PFSK-1 (cell line): ENCODE data around the gene PAN2.

Source experiments
- POLR2AphosphoS5 ChIP-seq: IDR thresholded peaks from 2 replicates; pipeline ENCODE4 v1.6.1; 2012; ENCODE audit warnings: low read depth, mild to moderate bottlenecking, control low read depth, low read length, moderate library complexity
- SIN3A ChIP-seq: IDR thresholded peaks from 2 replicates; pipeline ENCODE4 v1.6.1; 2012; ENCODE audit warnings: mild to moderate bottlenecking, low read length, moderate library complexity, borderline replicate concordance; ENCODE audit not compliant: insufficient read depth
- TAF1 ChIP-seq: IDR thresholded peaks from 2 replicates; pipeline ENCODE4 v1.6.1; 2012; ENCODE audit warnings: low read length, control low read depth, borderline replicate concordance; ENCODE audit not compliant: insufficient read depth
- TF ChIP-seq, protein P1 (sequence below), 2 experiments: IDR thresholded peaks; 2 replicates each; pipeline versions ENCODE4 v1.6.1 to v1.8.0; 2011 to 2012; ENCODE audit warnings: low read depth in 2 of 2, low read length in 2 of 2, control low read depth in 1 of 2, inconsistent platforms in 1 of 2, mild to moderate bottlenecking in 1 of 2, moderate library complexity in 1 of 2; ENCODE audit not compliant: insufficient read depth in 1 of 2

DNA sequence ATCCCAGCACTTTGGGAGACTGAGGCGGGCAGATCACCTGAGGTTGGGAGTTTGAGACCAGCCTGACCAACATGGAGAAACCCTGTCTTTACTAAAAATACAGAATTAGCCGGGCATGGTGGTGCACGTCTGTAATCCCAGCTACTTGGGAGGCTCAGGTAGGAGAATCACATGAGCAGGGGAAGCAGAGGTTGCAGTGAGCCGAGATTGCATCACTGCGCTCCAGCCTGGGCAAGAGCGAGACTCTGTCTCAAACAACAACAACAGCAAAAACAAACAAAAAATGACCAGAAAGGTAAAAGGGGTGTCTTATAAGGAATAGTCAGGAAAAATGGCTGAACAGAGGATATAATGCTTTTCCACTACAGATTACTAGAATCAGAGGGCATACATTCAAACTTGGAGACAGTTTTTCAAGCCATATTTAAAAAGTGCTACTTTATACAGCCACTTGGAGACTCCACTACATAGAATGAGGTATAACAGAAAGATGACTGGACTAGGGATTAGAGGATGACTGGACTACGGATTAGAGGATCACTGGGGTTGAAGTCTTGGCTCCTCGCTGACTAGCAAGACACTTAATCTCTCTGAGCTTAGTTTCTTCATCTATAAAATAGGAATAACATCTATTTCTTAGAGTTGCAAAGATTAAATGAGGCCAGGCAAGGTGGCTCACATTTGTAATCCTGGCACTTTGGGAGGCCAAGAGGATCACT, 28.8 kb downstream of the PAN2 start:
- TF ChIP-seq POLR2AphosphoS5 (no peak), TAF1 (no peak), SIN3A (no peak)
- TF ChIP-seq, protein P1, sequence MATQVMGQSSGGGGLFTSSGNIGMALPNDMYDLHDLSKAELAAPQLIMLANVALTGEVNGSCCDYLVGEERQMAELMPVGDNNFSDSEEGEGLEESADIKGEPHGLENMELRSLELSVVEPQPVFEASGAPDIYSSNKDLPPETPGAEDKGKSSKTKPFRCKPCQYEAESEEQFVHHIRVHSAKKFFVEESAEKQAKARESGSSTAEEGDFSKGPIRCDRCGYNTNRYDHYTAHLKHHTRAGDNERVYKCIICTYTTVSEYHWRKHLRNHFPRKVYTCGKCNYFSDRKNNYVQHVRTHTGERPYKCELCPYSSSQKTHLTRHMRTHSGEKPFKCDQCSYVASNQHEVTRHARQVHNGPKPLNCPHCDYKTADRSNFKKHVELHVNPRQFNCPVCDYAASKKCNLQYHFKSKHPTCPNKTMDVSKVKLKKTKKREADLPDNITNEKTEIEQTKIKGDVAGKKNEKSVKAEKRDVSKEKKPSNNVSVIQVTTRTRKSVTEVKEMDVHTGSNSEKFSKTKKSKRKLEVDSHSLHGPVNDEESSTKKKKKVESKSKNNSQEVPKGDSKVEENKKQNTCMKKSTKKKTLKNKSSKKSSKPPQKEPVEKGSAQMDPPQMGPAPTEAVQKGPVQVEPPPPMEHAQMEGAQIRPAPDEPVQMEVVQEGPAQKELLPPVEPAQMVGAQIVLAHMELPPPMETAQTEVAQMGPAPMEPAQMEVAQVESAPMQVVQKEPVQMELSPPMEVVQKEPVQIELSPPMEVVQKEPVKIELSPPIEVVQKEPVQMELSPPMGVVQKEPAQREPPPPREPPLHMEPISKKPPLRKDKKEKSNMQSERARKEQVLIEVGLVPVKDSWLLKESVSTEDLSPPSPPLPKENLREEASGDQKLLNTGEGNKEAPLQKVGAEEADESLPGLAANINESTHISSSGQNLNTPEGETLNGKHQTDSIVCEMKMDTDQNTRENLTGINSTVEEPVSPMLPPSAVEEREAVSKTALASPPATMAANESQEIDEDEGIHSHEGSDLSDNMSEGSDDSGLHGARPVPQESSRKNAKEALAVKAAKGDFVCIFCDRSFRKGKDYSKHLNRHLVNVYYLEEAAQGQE (IDR thresholded peaks at IDR 0.05; ENCODE audit: insufficient read depth in 1 of 2, low read depth in 2 of 2, low read length in 2 of 2): no peak
